GM18868 (cell line): Measurements from ENCODE around the gene TRPM3.

Experiments used
- ATAC-seq: cut with Tn5 transposase; IDR thresholded peaks from one replicate; pipeline ENCODE4 v1.9.1; 2021; ENCODE audit warnings: mild to moderate bottlenecking, moderate library complexity; ENCODE audit not compliant: unreplicated experiment

The TRPM3 gene

GRCh38 chr9:70950270-70950669, 171.2 kb downstream of the TRPM3 start:
- no peak for ATAC-seq

- ATAC-seq: peak; percentile 64
Observed at GRCh38 chr9:70949239-70949638, 172.2 kb downstream of the TRPM3 start.

GRCh38 chr9:70948744-70949143, 172.7 kb downstream of the TRPM3 start:
- ATAC-seq: no peak

- no peak for ATAC-seq
Observed at GRCh38 chr9:70947511-70947910, 173.9 kb downstream of the TRPM3 start.

- ATAC-seq: no peak
Observed at GRCh38 chr9:70947086-70947485, 174.3 kb downstream of the TRPM3 start.

GRCh38 chr9:70945301-70945700, 176.1 kb downstream of the TRPM3 start:
- no peak for ATAC-seq

GRCh38 chr9:70941191-70941590, 180.2 kb downstream of the TRPM3 start:
- no peak for ATAC-seq

- ATAC-seq: no peak
Observed at GRCh38 chr9:70940605-70941004, 180.8 kb downstream of the TRPM3 start.

GRCh38 chr9:70936536-70936935, 184.9 kb downstream of the TRPM3 start:
- ATAC-seq: no peak

GRCh38 chr9:70935856-70936255, 185.6 kb downstream of the TRPM3 start:
- ATAC-seq: no peak

- ATAC-seq: no peak
Observed at GRCh38 chr9:70934642-70935041, 186.8 kb downstream of the TRPM3 start.

- ATAC-seq: no peak
Observed at GRCh38 chr9:70933321-70933720, 188.1 kb downstream of the TRPM3 start.

GRCh38 chr9:70932097-70932496, 189.3 kb downstream of the TRPM3 start:
- no peak for ATAC-seq

- no peak for ATAC-seq
Observed at GRCh38 chr9:70927530-70927929, 193.9 kb downstream of the TRPM3 start.

- ATAC-seq: peak; percentile 96
Observed at GRCh38 chr9:70924895-70925547, 196.4 kb downstream of the TRPM3 start.

GRCh38 chr9:70924380-70924779, 197.0 kb downstream of the TRPM3 start:
- ATAC-seq: no peak

- no peak for ATAC-seq
Observed at GRCh38 chr9:70923961-70924360, 197.5 kb downstream of the TRPM3 start.

GRCh38 chr9:70921136-70921535, 200.3 kb downstream of the TRPM3 start:
- no peak for ATAC-seq

- no peak for ATAC-seq
Observed at GRCh38 chr9:70917277-70917676, 204.1 kb downstream of the TRPM3 start.

- no peak for ATAC-seq
Observed at GRCh38 chr9:70911791-70912190, 209.6 kb downstream of the TRPM3 start.

GRCh38 chr9:70910598-70910997, 210.8 kb downstream of the TRPM3 start:
- no peak for ATAC-seq

GRCh38 chr9:70902692-70903131, 218.7 kb downstream of the TRPM3 start:
- ATAC-seq: no peak

GRCh38 chr9:70902171-70902570, 219.2 kb downstream of the TRPM3 start:
- ATAC-seq: no peak
